ENCODE results near the gene HPS4. TPM values are rescaled to one million over a fixed set of nuclear protein-coding genes. Genes with fewer than 3 reads are reported as not detected.

Gene HPS4
- total RNA-seq, 4 donors from 2014 or later = 21.9 to 28.5 (median 24.5) TPM

DNA sequence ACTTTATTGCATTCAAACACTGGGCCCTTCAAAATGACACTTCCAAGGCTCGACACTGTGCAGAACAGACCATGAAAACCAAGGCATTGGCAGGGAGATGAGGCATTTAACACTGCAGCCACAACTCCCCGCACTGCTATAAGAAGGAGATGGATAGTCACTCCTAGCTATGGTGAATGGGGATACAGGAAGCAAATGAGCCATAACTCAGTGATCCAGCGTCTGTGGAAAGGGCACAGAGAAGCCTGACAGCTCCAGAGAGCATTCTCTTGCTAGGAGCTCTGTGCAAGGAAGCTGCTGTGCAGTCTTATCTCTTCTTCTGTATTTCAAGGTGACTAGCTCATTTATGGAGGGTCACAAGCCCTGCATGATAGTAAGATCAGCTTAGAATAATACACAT is 20.9 kb downstream of the HPS4 start:
- no peak for DNase-seq

DNA sequence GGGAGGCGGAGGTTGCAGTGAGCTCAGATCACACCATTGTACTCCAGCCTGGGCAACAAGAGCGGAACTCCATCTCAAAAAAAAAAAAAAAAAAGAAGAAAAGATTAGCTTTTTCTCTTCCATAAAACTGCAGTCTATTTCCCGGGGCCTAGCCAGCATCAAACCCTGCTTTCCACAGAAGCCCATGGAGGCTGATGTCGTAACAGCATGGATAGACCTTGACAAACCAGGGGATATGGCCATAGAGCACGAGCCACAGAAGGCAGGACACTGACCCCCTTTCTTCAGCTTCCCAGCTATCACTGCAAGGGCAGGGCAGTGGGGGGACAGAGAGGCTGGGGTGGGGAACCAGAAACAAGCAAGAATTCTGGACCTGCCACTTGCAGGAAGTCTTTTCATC is 21.5 kb downstream of the HPS4 start:
- H3K4me3 ChIP-seq = no peak overlapping the region
- TF ChIP-seq POLR2A (IDR thresholded peaks at IDR 0.05) = no peak
- TF ChIP-seq, protein P1, sequence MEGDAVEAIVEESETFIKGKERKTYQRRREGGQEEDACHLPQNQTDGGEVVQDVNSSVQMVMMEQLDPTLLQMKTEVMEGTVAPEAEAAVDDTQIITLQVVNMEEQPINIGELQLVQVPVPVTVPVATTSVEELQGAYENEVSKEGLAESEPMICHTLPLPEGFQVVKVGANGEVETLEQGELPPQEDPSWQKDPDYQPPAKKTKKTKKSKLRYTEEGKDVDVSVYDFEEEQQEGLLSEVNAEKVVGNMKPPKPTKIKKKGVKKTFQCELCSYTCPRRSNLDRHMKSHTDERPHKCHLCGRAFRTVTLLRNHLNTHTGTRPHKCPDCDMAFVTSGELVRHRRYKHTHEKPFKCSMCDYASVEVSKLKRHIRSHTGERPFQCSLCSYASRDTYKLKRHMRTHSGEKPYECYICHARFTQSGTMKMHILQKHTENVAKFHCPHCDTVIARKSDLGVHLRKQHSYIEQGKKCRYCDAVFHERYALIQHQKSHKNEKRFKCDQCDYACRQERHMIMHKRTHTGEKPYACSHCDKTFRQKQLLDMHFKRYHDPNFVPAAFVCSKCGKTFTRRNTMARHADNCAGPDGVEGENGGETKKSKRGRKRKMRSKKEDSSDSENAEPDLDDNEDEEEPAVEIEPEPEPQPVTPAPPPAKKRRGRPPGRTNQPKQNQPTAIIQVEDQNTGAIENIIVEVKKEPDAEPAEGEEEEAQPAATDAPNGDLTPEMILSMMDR (IDR thresholded peaks at IDR 0.05) = no peak
- WGBS, 2 donors = 94 to 100% methylated on average over 4 of the region's 5 CpGs
- intact Hi-C loops (cut with DNase I) = loop anchor here (10.0 kb wide), 1 partner anchor 67 kb away; no protein-coding TSS in a partner anchor
- H3K27ac ChIP-seq = no peak overlapping the region
- peaks cover 9 to 93% (median 36%) of the 10 kb centered on the region in 3 donors for H3K36me3 ChIP-seq
- peaks cover 0 to 17% (median 0%) of the 10 kb centered on the region in 3 donors for H3K4me1 ChIP-seq
- no peaks in the 10 kb centered on the region for H3K27me3 ChIP-seq
- no peaks in the 10 kb centered on the region for H3K9me3 ChIP-seq
- no peak for DNase-seq

More for the DNA sequence above, 20.9 kb downstream of the HPS4 start:
- Histone ChIP-seq H3K36me3 (peaks cover 9 to 93% (median 36%) of the 10 kb centered on the region in 3 donors), H3K27ac (no peak overlapping the region), H3K4me1 (peaks cover 0 to 17% (median 0%) of the 10 kb centered on the region in 3 donors), H3K9me3 (no peaks in the 10 kb centered on the region), H3K27me3 (no peaks in the 10 kb centered on the region), H3K4me3 (no peak overlapping the region)
- intact Hi-C loops (cut with DNase I) = loop anchor here (10.0 kb wide), 1 partner anchor 68 kb away; no protein-coding TSS in a partner anchor
- 73 to 79% methylated on average over 3 of the region's 3 CpGs for WGBS, 2 donors
- TF ChIP-seq, protein P1 (IDR thresholded peaks at IDR 0.05) = no peak
- no peak for TF ChIP-seq POLR2A (IDR thresholded peaks at IDR 0.05)

DNA sequence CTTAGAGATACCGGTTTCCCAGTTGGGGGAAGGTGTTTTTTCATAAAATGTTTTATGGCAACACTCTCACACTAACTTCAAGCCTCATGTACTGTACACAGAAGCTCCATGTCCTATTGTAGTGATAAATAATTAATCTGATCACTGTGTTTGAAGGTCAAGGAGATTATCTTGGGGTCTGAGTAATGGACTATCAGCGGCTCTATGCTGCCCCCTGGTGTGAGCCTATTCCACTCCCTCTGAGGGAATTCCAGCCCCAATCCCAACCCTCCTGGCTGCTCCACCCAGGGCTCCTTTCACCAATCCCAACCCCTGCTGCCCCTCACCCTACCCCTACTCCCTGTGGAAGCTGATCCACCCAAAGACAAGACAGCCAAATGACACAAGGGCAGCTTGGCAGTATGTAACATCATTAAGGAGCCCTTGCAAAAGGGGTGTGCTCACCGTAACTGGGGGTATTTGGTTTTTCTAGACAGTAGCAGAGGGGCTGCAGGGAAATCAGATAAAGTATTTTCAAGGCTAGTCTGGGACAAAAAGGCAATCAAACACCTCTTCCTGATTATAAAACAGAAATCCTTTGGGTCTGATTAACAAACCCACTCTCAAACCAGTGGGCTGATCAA is 22.3 kb downstream of the HPS4 start:
- WGBS, 2 donors = 33 to 39% methylated on average over 3 of the region's 3 CpGs
- DNase-seq = no peak
- peaks cover 9 to 93% (median 34%) of the 10 kb centered on the region in 3 donors for H3K36me3 ChIP-seq

DNA sequence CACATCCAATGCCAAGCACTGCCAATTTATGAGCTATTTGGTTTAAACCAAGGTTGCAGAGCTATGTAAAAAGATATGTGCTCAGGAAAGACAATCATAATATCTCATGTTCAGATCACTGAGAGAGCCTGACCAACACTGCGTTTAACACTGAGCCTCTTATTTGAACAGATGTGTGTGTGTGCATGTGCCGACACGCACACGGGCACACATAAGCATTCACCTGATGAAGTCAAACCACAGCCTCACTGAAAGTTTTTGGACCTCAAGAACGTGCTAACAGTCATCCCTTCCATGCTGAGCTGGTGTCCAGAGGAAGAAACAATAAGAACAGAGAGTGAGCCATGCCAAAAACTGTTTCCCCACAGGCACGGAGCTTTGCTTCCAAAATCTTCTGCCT is 23.4 kb downstream of the HPS4 start:
- H3K36me3 ChIP-seq = peaks cover 9 to 91% (median 23%) of the 10 kb centered on the region in 3 donors
- H3K4me3 ChIP-seq = no peak overlapping the region
- no peaks in the 10 kb centered on the region for H3K27me3 ChIP-seq
- no peaks in the 10 kb centered on the region for H3K9me3 ChIP-seq
- peaks cover 0 to 17% (median 0%) of the 10 kb centered on the region in 3 donors for H3K4me1 ChIP-seq
- TF ChIP-seq, protein P1 (IDR thresholded peaks at IDR 0.05) = no peak
- no peak for TF ChIP-seq POLR2A (IDR thresholded peaks at IDR 0.05)
- DNase-seq = no peak
- H3K27ac ChIP-seq = no peak overlapping the region
- 42 to 61% methylated on average over 6 of the region's 6 CpGs for WGBS, 2 donors
- intact Hi-C loops (cut with DNase I) = loop anchor here (10.0 kb wide), 1 partner anchor 65 kb away; no protein-coding TSS in a partner anchor

More for the DNA sequence above, 22.3 kb downstream of the HPS4 start:
- Histone ChIP-seq H3K4me1 (peaks cover 0 to 17% (median 0%) of the 10 kb centered on the region in 3 donors), H3K9me3 (no peaks in the 10 kb centered on the region), H3K27me3 (no peaks in the 10 kb centered on the region), H3K4me3 (no peak overlapping the region), H3K27ac (no peak overlapping the region)
- TF ChIP-seq, protein P1 (IDR thresholded peaks at IDR 0.05) = peak; percentile 54 to 80 (median 64)
- TF ChIP-seq POLR2A (IDR thresholded peaks at IDR 0.05) = no peak
- intact Hi-C loops (cut with DNase I) = loop anchor here (10.0 kb wide), 1 partner anchor 66 kb away; no protein-coding TSS in a partner anchor

DNA sequence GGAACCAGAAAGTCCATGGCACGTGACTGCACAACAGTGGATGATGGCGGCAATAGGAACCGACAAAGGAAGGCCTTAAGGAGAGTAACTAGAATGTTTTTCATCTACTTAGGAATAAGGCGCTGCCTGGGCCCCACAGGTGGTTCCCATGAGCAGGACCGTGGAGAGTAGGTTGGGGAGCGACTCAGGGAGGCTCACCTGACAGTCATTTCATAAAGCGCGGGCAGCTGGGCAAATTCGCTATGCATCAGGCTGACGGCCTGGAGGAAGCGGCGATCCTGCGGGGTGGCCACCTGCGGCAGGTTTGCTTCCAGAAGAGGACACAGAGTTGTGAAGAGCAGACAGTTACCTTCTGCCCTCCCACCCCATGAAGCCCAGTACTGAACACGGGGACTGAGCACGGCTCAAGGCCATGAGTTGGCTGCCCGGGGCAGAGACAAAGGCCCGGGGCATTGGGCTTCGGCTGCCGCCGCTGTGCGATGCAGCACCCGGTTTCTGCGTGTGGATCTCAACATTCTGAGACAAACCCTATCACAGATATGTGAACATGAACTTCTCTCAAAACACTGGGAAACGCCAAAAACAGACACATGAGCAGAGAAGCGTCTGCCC is 25.8 kb downstream of the HPS4 start:
- no peak overlapping the region for H3K27ac ChIP-seq
- WGBS, 2 donors = 93 to 98% methylated on average over 13 to 26 of the region's 26 CpGs
- intact Hi-C loops (cut with DNase I) = no loop called here
- peaks cover 0 to 85% (median 22%) of the 10 kb centered on the region in 3 donors for H3K36me3 ChIP-seq
- H3K9me3 ChIP-seq = no peaks in the 10 kb centered on the region
- peaks cover 0 to 17% (median 0%) of the 10 kb centered on the region in 3 donors for H3K4me1 ChIP-seq
- no peaks in the 10 kb centered on the region for H3K27me3 ChIP-seq
- TF ChIP-seq, protein P1 (IDR thresholded peaks at IDR 0.05) = no peak
- TF ChIP-seq POLR2A (IDR thresholded peaks at IDR 0.05) = no peak
- H3K4me3 ChIP-seq = no peak overlapping the region
- DNase-seq = no peak
